HEK293 (cell line): Measurements from ENCODE around the gene DNAJC5.

ENCODE experiments used
- CTCF ChIA-PET: fragments of 350-600 bp; formaldehyde crosslinking; extraction: SDS; loops from one replicate; lab custom pipeline; 2021; ENCODE audit warnings: antibody characterized with exemption; lab: Yijun Ruan, JAX
- POLR2A ChIA-PET: fragments of 300-600 bp; formaldehyde crosslinking; extraction: SDS; loops from one replicate; lab custom pipeline; 2020; ENCODE audit warnings: antibody characterized with exemption, inconsistent platforms; lab: Yijun Ruan, JAX
- H3K27ac ChIP-seq: fragments of 200-500 bp; sonication (Bioruptor generic); 2 replicates; pipeline ENCODE4 v1.5.1; 2014; ENCODE audit warnings: low read depth, low read length, control low read depth, inconsistent platforms; ENCODE audit errors: extremely low read depth
- H3K36me3 ChIP-seq, 2 experiments: fragments of 200-500 bp in 1 of 2; sonication (Bioruptor generic) in 1 of 2; 1 replicate in 1 of 2; 2 replicates in 1 of 2; pipeline ENCODE4 v1.5.1; 2014 to 2017; ENCODE audit warnings: inconsistent platforms in 2 of 2, low read length in 2 of 2; ENCODE audit not compliant: control insufficient read depth in 2 of 2, insufficient read depth in 1 of 2
- H3K4me1 ChIP-seq: fragments of 200-500 bp; sonication (Bioruptor generic); 2 replicates; pipeline ENCODE4 v1.5.1; 2014; ENCODE audit warnings: mild to moderate bottlenecking, low read length, inconsistent platforms; ENCODE audit not compliant: control insufficient read depth, insufficient read depth
- H3K4me3 ChIP-seq: 2 replicates; pipeline ENCODE4 v1.5.1; 2011; ENCODE audit warnings: low read depth, mild to moderate bottlenecking, control low read depth, low read length, moderate library complexity
- H3K9me3 ChIP-seq: fragments of 200-500 bp; sonication (Bioruptor generic); 2 replicates; pipeline ENCODE4 v1.5.1; 2014; ENCODE audit warnings: low read depth, low read length, inconsistent platforms; ENCODE audit not compliant: control insufficient read depth, insufficient read depth
- EGR2 ChIP-seq: fragments of 450-650 bp; formaldehyde crosslinking; IDR thresholded peaks from 2 replicates; pipeline ENCODE4 v1.5.1; 2016; ENCODE audit warnings: low read depth, missing biosample characterization, missing genetic modification characterization
- PRDM1 ChIP-seq: fragments of 450-650 bp; formaldehyde crosslinking; IDR thresholded peaks from 2 replicates; pipeline ENCODE4; 2016; ENCODE audit warnings: missing biosample characterization, missing genetic modification characterization
- ZNF174 ChIP-seq: fragments of 450-650 bp; formaldehyde crosslinking; IDR thresholded peaks from 2 replicates; pipeline ENCODE4 v1.5.0; 2017; ENCODE audit warnings: missing biosample characterization, mild to moderate bottlenecking, missing genetic modification characterization
- ZNF211 ChIP-seq: fragments of 450-650 bp; formaldehyde crosslinking; IDR thresholded peaks from 2 replicates; pipeline ENCODE4 v1.5.1; 2016; ENCODE audit warnings: low read depth, missing biosample characterization, missing genetic modification characterization
- ZNF416 ChIP-seq: fragments of 450-650 bp; formaldehyde crosslinking; IDR thresholded peaks from 2 replicates; pipeline ENCODE4 v1.5.1; 2016; ENCODE audit warnings: missing biosample characterization, missing genetic modification characterization
- ZNF501 ChIP-seq: fragments of 450-650 bp; formaldehyde crosslinking; IDR thresholded peaks from 2 replicates; pipeline ENCODE4 v1.5.1; 2016; ENCODE audit warnings: missing biosample characterization, missing genetic modification characterization
- ZNF571 ChIP-seq: fragments of 450-650 bp; formaldehyde crosslinking; IDR thresholded peaks from 2 replicates; pipeline ENCODE4 v1.5.0; 2017; ENCODE audit warnings: missing biosample characterization, missing genetic modification characterization
- ZNF621 ChIP-seq: fragments of 450-650 bp; formaldehyde crosslinking; IDR thresholded peaks from 2 replicates; pipeline ENCODE4 v1.5.1; 2017; ENCODE audit warnings: missing biosample characterization, missing genetic modification characterization
- TF ChIP-seq, protein P1 (sequence below): fragments of 450-650 bp; formaldehyde crosslinking; conservative IDR thresholded peaks from 2 replicates; pipeline ENCODE4 v1.5.1; 2016; ENCODE audit warnings: low read depth, missing biosample characterization, missing genetic modification characterization
- TF ChIP-seq, protein P2 (sequence below): fragments of 450-650 bp; formaldehyde crosslinking; IDR thresholded peaks from 2 replicates; pipeline ENCODE4 v1.5.1; 2016; ENCODE audit warnings: missing biosample characterization, missing genetic modification characterization
- TF ChIP-seq, protein P3 (sequence below): fragments of 450-650 bp; formaldehyde crosslinking; IDR thresholded peaks from 2 replicates; pipeline ENCODE4 v1.5.1; 2016; ENCODE audit warnings: missing biosample characterization, missing genetic modification characterization
- TF ChIP-seq, protein P4 (sequence below): fragments of 450-650 bp; formaldehyde crosslinking; IDR thresholded peaks from 2 replicates; pipeline ENCODE4 v1.5.1; 2017; ENCODE audit warnings: missing biosample characterization, missing genetic modification characterization

The DNAJC5 gene

DNA sequence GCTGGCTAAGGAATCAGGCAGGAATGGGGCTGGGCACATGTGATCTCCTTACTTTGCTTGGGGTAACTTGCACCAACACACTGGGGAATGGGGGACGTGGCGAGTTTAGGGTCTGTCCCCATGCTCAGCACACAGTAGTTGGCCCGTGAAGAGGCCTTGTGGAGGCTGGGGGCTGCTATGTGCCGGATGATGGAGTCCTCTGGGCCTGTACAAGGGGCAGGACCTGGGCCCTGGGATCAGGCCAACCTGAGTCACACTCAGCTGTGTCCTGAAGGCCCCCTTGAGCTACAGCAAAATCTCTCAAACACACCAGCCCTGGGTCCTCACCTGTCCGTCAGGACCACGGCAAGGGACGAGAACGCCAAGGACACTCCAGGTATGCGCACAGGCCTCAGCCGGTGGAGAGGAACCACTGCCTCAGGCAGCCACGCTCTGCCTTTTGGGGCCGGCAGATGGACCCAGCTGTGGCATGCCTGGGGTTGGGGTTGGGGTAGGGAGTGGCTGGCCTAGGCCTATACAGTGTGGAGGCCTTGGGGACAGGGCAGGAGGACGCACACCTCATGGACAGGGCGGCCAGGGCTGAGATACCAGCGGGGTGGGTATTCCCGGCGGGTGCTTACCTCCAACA, 50.2 kb downstream of the DNAJC5 start:
- H3K4me1 ChIP-seq, result peaks cover 3% of the 10 kb centered on the region; the same call in 1 of the 2 replicates
- POLR2A ChIA-PET, result no interaction called here

More for the DNA sequence above, 50.2 kb downstream of the DNAJC5 start:
- Histone ChIP-seq H3K27ac (no peak overlapping the region), H3K36me3 (peaks cover 0 to 54% of the 10 kb centered on the region in 2 experiments; a peak in 1 of 3 replicates), H3K9me3 (no peaks in the 10 kb centered on the region), H3K4me3 (no peak overlapping the region)
- CTCF ChIA-PET, result no interaction called here
- TF ChIP-seq ZNF571 (tag by site-specific recombination), result no peak
- TF ChIP-seq, protein P1, sequence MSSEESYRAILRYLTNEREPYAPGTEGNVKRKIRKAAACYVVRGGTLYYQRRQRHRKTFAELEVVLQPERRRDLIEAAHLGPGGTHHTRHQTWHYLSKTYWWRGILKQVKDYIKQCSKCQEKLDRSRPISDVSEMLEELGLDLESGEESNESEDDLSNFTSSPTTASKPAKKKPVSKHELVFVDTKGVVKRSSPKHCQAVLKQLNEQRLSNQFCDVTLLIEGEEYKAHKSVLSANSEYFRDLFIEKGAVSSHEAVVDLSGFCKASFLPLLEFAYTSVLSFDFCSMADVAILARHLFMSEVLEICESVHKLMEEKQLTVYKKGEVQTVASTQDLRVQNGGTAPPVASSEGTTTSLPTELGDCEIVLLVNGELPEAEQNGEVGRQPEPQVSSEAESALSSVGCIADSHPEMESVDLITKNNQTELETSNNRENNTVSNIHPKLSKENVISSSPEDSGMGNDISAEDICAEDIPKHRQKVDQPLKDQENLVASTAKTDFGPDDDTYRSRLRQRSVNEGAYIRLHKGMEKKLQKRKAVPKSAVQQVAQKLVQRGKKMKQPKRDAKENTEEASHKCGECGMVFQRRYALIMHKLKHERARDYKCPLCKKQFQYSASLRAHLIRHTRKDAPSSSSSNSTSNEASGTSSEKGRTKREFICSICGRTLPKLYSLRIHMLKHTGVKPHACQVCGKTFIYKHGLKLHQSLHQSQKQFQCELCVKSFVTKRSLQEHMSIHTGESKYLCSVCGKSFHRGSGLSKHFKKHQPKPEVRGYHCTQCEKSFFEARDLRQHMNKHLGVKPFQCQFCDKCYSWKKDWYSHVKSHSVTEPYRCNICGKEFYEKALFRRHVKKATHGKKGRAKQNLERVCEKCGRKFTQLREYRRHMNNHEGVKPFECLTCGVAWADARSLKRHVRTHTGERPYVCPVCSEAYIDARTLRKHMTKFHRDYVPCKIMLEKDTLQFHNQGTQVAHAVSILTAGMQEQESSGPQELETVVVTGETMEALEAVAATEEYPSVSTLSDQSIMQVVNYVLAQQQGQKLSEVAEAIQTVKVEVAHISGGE (tag by site-specific recombination), result no peak
- TF ChIP-seq, protein P2, sequence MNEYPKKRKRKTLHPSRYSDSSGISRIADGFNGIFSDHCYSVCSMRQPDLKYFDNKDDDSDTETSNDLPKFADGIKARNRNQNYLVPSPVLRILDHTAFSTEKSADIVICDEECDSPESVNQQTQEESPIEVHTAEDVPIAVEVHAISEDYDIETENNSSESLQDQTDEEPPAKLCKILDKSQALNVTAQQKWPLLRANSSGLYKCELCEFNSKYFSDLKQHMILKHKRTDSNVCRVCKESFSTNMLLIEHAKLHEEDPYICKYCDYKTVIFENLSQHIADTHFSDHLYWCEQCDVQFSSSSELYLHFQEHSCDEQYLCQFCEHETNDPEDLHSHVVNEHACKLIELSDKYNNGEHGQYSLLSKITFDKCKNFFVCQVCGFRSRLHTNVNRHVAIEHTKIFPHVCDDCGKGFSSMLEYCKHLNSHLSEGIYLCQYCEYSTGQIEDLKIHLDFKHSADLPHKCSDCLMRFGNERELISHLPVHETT (tag by site-specific recombination), result no peak
- TF ChIP-seq ZNF621, result no peak
- no peak for TF ChIP-seq ZNF174 (tag by site-specific recombination)
- TF ChIP-seq EGR2, result no peak
- TF ChIP-seq, protein P3, sequence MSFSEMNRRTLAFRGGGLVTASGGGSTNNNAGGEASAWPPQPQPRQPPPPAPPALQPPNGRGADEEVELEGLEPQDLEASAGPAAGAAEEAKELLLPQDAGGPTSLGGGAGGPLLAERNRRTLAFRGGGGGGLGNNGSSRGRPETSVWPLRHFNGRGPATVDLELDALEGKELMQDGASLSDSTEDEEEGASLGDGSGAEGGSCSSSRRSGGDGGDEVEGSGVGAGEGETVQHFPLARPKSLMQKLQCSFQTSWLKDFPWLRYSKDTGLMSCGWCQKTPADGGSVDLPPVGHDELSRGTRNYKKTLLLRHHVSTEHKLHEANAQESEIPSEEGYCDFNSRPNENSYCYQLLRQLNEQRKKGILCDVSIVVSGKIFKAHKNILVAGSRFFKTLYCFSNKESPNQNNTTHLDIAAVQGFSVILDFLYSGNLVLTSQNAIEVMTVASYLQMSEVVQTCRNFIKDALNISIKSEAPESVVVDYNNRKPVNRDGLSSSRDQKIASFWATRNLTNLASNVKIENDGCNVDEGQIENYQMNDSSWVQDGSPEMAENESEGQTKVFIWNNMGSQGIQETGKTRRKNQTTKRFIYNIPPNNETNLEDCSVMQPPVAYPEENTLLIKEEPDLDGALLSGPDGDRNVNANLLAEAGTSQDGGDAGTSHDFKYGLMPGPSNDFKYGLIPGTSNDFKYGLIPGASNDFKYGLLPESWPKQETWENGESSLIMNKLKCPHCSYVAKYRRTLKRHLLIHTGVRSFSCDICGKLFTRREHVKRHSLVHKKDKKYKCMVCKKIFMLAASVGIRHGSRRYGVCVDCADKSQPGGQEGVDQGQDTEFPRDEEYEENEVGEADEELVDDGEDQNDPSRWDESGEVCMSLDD (tag by site-specific recombination), result no peak
- no peak for TF ChIP-seq PRDM1
- TF ChIP-seq, protein P4, sequence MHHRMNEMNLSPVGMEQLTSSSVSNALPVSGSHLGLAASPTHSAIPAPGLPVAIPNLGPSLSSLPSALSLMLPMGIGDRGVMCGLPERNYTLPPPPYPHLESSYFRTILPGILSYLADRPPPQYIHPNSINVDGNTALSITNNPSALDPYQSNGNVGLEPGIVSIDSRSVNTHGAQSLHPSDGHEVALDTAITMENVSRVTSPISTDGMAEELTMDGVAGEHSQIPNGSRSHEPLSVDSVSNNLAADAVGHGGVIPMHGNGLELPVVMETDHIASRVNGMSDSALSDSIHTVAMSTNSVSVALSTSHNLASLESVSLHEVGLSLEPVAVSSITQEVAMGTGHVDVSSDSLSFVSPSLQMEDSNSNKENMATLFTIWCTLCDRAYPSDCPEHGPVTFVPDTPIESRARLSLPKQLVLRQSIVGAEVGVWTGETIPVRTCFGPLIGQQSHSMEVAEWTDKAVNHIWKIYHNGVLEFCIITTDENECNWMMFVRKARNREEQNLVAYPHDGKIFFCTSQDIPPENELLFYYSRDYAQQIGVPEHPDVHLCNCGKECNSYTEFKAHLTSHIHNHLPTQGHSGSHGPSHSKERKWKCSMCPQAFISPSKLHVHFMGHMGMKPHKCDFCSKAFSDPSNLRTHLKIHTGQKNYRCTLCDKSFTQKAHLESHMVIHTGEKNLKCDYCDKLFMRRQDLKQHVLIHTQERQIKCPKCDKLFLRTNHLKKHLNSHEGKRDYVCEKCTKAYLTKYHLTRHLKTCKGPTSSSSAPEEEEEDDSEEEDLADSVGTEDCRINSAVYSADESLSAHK (tag by site-specific recombination), result no peak
- TF ChIP-seq ZNF501, result no peak
- no peak for TF ChIP-seq ZNF416 (tag by site-specific recombination)
- TF ChIP-seq ZNF211 (tag by site-specific recombination), result no peak
